Tongue (tissue), 2 donors: ENCODE data around the gene NCAPD3. TPM values are rescaled to one million over a fixed set of nuclear protein-coding genes. Genes with fewer than 3 reads are reported as not detected.
A peak's percentile ranks its signal among the peaks of the same experiment; 100 is the strongest.
"Not testable (repeated sequence)": the region's sequence is repeated elsewhere in the genome, so short reads cannot be mapped to it uniquely, and the experiment has no call there.

Source experiments
- DNase-seq: peaks from one replicate; pipeline ENCODE4 v3.0.0-alpha.2; 2015
- total RNA-seq: library from RNA; depleted of rRNA; stranded (reverse); fragments of >200 nt; gene quantifications from one replicate; pipeline ENCODE4 v1.2.3, GENCODE V29; 2014

The NCAPD3 gene
- total RNA-seq, 1 donor from 2014 or later = 18.1 TPM

- no peak for DNase-seq
Observed at GRCh38 chr11:134126217-134126822, 97.4 kb downstream of the NCAPD3 start.

GRCh38 chr11:134125507-134125906, 98.3 kb downstream of the NCAPD3 start:
- DNase-seq = peak; percentile 37

GRCh38 chr11:134124660-134125451, 98.9 kb downstream of the NCAPD3 start:
- peak; percentile 76 for DNase-seq

- peak; percentile 95 for DNase-seq
Observed at GRCh38 chr11:134120921-134121526, 102.7 kb downstream of the NCAPD3 start.

GRCh38 chr11:134120143-134120850, 103.5 kb downstream of the NCAPD3 start:
- DNase-seq = peak; percentile 92

GRCh38 chr11:134119094-134119493, 104.7 kb downstream of the NCAPD3 start:
- DNase-seq = no peak

GRCh38 chr11:134118006-134118405, 105.8 kb downstream of the NCAPD3 start:
- DNase-seq = no peak

- no peak for DNase-seq
Observed at GRCh38 chr11:134116210-134116609, 107.6 kb downstream of the NCAPD3 start.

GRCh38 chr11:134113787-134114186, 110.0 kb downstream of the NCAPD3 start:
- DNase-seq = not testable (repeated sequence)

GRCh38 chr11:134110252-134110815, 113.4 kb downstream of the NCAPD3 start:
- no peak for DNase-seq

Other genes starting within 250 kb of the NCAPD3 start
- gene JAM3, start 154.9 kb downstream of the NCAPD3 start, total RNA-seq = 113 TPM
- gene VPS26B, start 704 bp upstream of the NCAPD3 start, total RNA-seq = 35.3 TPM
- gene THYN1, start 29.4 kb upstream of the NCAPD3 start, total RNA-seq = 34.9 TPM
- gene ACAD8, start 29.6 kb upstream of the NCAPD3 start, total RNA-seq = 26.0 TPM
- not detected for gene GLB1L3, start 52.4 kb upstream of the NCAPD3 start, total RNA-seq
- gene GLB1L2, start 108.0 kb upstream of the NCAPD3 start, total RNA-seq = 1.8 TPM
- 0.41 TPM for gene B3GAT1, start 188.3 kb upstream of the NCAPD3 start, total RNA-seq